COLO829 (cell line): ENCODE results near the gene SEBOX.

Experiments used
- DNase-seq: peaks from one replicate; pipeline ENCODE4 v3.0.0; 2012; ENCODE audit warnings: low spot score

Gene SEBOX

GRCh38 chr17:28368915-28369683, 4.1 kb upstream of the SEBOX start:
- no peak for DNase-seq

GRCh38 chr17:28368306-28368831, 3.4 kb upstream of the SEBOX start:
- no peak for DNase-seq

- DNase-seq = no peak
Measured at GRCh38 chr17:28367641-28368305, 2.8 kb upstream of the SEBOX start.

GRCh38 chr17:28366605-28367004, 1.6 kb upstream of the SEBOX start:
- no peak for DNase-seq

- DNase-seq = no peak
Measured at GRCh38 chr17:28365487-28365886, 488 bp upstream of the SEBOX start.

GRCh38 chr17:28363776-28364650, 986 bp downstream of the SEBOX start:
- no peak for DNase-seq

GRCh38 chr17:28363186-28363585, 1.8 kb downstream of the SEBOX start:
- no peak for DNase-seq

GRCh38 chr17:28357901-28358197, 7.2 kb downstream of the SEBOX start:
- no peak for DNase-seq

- DNase-seq = peak; percentile 85
Measured at GRCh38 chr17:28357061-28357900, 7.7 kb downstream of the SEBOX start, which contains the start of gene POLDIP2. Gene POLDIP2 (minus strand): TSS chr17:28357527. CDS start chr17:28357448, 79 bp downstream.

- no peak for DNase-seq
Measured at GRCh38 chr17:28350271-28350670, 14.7 kb downstream of the SEBOX start.

- DNase-seq = no peak
Measured at GRCh38 chr17:28348979-28349378, 16.0 kb downstream of the SEBOX start.

GRCh38 chr17:28347261-28347891, 17.6 kb downstream of the SEBOX start:
- no peak for DNase-seq

- no peak for DNase-seq
Measured at GRCh38 chr17:28346746-28347246, 18.2 kb downstream of the SEBOX start.

- no peak for DNase-seq
Measured at GRCh38 chr17:28346199-28346580, 18.8 kb downstream of the SEBOX start.

- DNase-seq = no peak
Measured at GRCh38 chr17:28345419-28346198, 19.4 kb downstream of the SEBOX start.

GRCh38 chr17:28344435-28344901, 20.5 kb downstream of the SEBOX start:
- DNase-seq = no peak

GRCh38 chr17:28344011-28344410, 21.0 kb downstream of the SEBOX start:
- DNase-seq = no peak

GRCh38 chr17:28343491-28343932, 21.5 kb downstream of the SEBOX start:
- no peak for DNase-seq

GRCh38 chr17:28342313-28342712, 22.7 kb downstream of the SEBOX start:
- DNase-seq = no peak

GRCh38 chr17:28341516-28341915, 23.5 kb downstream of the SEBOX start:
- DNase-seq = no peak
